ENCODE measurements around the gene OAF. TPM values are rescaled to one million over a fixed set of nuclear protein-coding genes. Genes with fewer than 3 reads are reported as not detected.

Gene OAF
- total and polyA plus RNA-seq, 2 of the 8 experiments (the other 6 are each of a cell fraction or from before 2014, with no cell fraction given) = 1.3 to 1.5 TPM

DNA sequence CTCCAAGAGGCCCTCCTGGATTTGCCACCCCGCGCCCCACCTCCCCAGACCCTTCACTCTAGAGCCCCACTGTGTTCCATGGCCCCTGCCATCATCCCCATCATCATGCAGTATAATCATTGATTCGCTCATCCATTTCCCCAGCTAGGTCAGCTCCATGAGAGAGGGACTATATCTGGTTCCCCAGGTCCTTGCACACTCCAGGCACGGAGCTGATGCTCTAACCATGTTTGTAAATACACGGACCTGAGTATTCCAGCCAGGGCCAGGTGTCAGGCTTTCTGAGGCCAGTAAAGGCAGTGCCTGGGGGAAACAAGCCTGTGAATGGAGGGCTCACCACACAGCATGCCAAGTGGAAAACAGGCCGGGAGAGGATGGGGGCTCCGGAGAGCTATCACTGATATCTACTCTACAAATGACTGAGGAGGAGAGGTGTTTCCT is 27.1 kb upstream of the OAF start (continued):
- no peak for TF ChIP-seq RAD21 (IDR thresholded peaks at IDR 0.05 in 1 of 2, conservative IDR thresholded peaks at IDR 0.05 in 1 of 2; ENCODE audit: low read depth in 2 of 2, low read length in 2 of 2)
- TF ChIP-seq NANOG (IDR thresholded peaks at IDR 0.05; ENCODE audit: insufficient read depth, low read depth, low read length, poor library complexity, severe bottlenecking) = no peak
- no peak for TF ChIP-seq YY1 (IDR thresholded peaks at IDR 0.05; ENCODE audit: low read depth, low read length)
- TF ChIP-seq CBX5 (IDR thresholded peaks at IDR 0.05; ENCODE audit: low read depth, low read length) = no peak
- no peak for TF ChIP-seq HDAC2 (IDR thresholded peaks at IDR 0.05; ENCODE audit: borderline replicate concordance in 1 of 2, low read depth in 2 of 2, low read length in 2 of 2)
- no peak for TF ChIP-seq SIX5 (IDR thresholded peaks at IDR 0.05; ENCODE audit: low read depth, low read length)

Measured in H1 (cell line).